Activated CD8-positive, alpha-beta memory T cell treated with anti-CD3 and anti-CD28 coated beads, Interleukin-2, amount 10 ng/mL, durations not matched to agents 7 days and 5 days (primary cell): ENCODE measurements around the gene RFTN1. TPM values are rescaled to one million over a fixed set of nuclear protein-coding genes. Genes with fewer than 3 reads are reported as not detected.

Experiments used
- ATAC-seq: fragments of 150-1000 bp; cut with Tn5 transposase; one replicate; pipeline ENCODE4 v1.10.0; 2021; ENCODE audit warnings: moderate library complexity
- CTCF ChIA-PET: fragments of 350-600 bp; sonication (Branson Sonifier 250); formaldehyde crosslinking; loops from one replicate; lab custom pipeline; 2021; ENCODE audit warnings: antibody characterized with exemption; lab: Charles Lee
- DNase-seq: peaks from one replicate; pipeline ENCODE4 v3.0.0-alpha.2; 2020
- H3K27ac Mint-ChIP-seq: one replicate; pipeline ENCODE4 v1.8.0; 2021; ENCODE audit warnings: mild to moderate bottlenecking, mixed read lengths
- H3K27me3 Mint-ChIP-seq: one replicate; pipeline ENCODE4 v1.8.0; 2021; ENCODE audit warnings: mixed read lengths
- H3K36me3 Mint-ChIP-seq: one replicate; pipeline ENCODE4 v1.8.0; 2021; ENCODE audit warnings: mild to moderate bottlenecking, mixed read lengths
- H3K4me1 Mint-ChIP-seq: one replicate; pipeline ENCODE4 v1.8.0; 2021; ENCODE audit warnings: mixed read lengths
- H3K4me3 Mint-ChIP-seq: one replicate; pipeline ENCODE4 v1.8.0; 2021; ENCODE audit warnings: mild to moderate bottlenecking, moderate library complexity, mixed read lengths
- H3K9me3 Mint-ChIP-seq: one replicate; pipeline ENCODE4 v1.8.0; 2022; ENCODE audit warnings: low read depth, mixed read lengths
- total RNA-seq, 2 experiments: library from RNA; stranded (reverse); gene quantifications; one replicate each; pipeline ENCODE4 v1.2.3, GENCODE V29; 2021

RFTN1 gene
- total RNA-seq, 2 experiments from 2014 or later, result 78.0 to 96.7 TPM

DNA sequence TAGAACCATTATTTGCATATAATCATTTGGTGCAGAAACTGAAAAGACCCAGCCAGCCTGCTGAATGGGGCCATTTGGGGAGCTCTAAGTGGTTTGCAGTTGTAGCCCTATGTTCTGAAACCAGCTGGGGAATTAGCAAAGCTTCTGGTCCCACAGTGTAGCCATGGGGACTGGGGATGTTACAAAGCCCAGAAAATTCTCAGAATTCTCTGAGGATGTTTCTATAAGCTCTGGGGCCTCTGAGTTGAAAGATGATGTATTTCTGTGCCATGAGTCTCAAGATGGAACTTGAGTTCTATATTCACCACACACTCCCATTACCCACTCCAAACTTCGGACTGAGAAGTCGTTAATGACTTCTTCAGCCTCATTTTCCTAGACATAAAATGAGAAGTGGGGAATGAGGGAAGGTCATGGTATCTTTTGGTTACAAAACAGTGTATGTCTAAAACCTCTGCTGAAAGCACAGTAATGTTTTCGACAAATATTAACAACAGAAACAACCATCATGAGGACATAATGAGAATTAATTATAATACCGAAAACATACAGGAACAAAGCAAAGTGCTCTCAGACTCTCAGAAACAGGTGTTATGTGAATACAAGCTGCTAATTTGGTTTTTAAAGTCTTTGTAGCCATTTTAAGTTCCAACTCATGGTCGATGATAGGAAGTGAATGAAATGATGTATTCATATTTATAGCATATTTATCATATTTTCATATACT is 89.4 kb downstream of the RFTN1 start:
- Mint-ChIP-seq H3K9me3 (no peaks in the 10 kb centered on the region), H3K27ac (no peak overlapping the region), H3K4me3 (no peak overlapping the region), H3K4me1 (peaks cover 6% of the 10 kb centered on the region), H3K27me3 (no peaks in the 10 kb centered on the region), H3K36me3 (peaks cover 31% of the 10 kb centered on the region)
- CTCF ChIA-PET, result interaction anchor here (0.5 kb wide), 1 partner anchor 126 kb away, joined by 3 read pairs; no protein-coding TSS in a partner anchor
- DNase-seq (no peak), ATAC-seq (no peak)

DNA sequence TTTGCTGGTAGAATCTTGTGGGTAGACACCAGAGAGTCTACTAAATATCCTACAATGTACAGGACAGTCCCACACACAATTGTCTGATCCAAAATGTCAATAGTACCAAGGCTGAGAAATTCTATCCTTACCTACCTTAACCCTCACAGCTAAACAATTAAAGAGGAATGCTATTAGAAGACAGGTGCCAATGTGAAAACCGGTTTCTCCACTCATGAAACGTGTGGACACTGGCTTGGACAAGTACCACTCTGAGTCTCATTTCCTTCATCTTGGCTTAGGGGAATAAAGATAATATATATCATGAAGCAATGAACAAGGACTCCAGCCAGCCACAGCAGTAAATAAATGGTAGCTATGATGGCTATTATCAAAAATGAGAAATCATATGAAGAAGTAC is 90.2 kb downstream of the RFTN1 start:
- H3K27me3 Mint-ChIP-seq, result no peaks in the 10 kb centered on the region
- H3K4me1 Mint-ChIP-seq, result peaks cover 7% of the 10 kb centered on the region
- DNase-seq, result no peak

GRCh38 chr3:16419640-16420241 is 93.8 kb downstream of the RFTN1 start:
- Mint-ChIP-seq H3K4me3 (no peak overlapping the region), H3K9me3 (no peaks in the 10 kb centered on the region), H3K36me3 (peaks cover 13% of the 10 kb centered on the region), H3K27ac (no peak overlapping the region), H3K4me1 (peaks cover 20% of the 10 kb centered on the region), H3K27me3 (no peaks in the 10 kb centered on the region)
- DNase-seq (no peak), ATAC-seq (no peak)
- CTCF ChIA-PET, result no interaction called here

More for the DNA sequence above, 90.2 kb downstream of the RFTN1 start:
- CTCF ChIA-PET, result interaction anchor here (0.5 kb wide), 1 partner anchor 127 kb away, joined by 3 read pairs; no protein-coding TSS in a partner anchor
- H3K4me3 Mint-ChIP-seq, result no peak overlapping the region
- H3K9me3 Mint-ChIP-seq, result no peaks in the 10 kb centered on the region
- ATAC-seq, result no peak
- H3K27ac Mint-ChIP-seq, result no peak overlapping the region
- peaks cover 28% of the 10 kb centered on the region for H3K36me3 Mint-ChIP-seq

DNA sequence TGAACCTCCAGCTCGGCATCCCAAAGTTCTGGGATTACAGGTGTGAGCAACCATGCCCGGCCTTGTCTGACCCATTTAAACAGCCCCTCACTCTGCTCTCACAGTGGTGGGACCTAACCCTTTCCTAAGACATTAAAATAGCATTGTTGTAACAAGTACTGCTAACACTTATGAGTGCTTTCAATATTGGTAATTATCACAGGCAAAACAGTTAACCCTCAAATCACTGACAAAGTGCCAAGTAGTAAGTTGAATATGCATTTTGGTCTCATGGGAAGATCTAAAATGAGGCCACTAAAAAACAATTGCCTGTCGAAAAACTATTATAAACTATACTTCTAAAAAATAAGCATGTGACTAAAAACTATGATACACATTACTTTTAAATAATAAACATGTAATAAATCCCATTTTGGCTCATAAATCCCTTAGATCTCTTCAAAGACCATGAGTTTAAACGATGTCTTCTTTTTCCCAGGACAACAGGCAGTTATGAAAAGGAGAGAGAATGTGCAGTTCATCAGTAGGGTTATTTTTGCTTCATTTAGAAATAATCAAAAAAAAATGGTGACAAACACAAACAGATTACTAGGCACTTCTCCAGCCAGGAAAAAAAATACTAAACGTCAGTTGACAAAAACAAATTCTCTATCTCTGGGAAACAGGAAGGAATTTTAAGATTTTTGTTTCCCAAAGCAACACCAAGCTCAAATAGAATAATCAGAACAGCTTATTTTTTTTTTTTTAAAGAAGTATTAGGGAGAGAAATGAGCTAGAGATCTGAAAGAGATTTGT is 95.4 kb downstream of the RFTN1 start:
- Mint-ChIP-seq H3K4me1 (peaks cover 17% of the 10 kb centered on the region), H3K9me3 (no peaks in the 10 kb centered on the region), H3K36me3 (peaks cover 25% of the 10 kb centered on the region), H3K27ac (no peak overlapping the region), H3K27me3 (no peaks in the 10 kb centered on the region), H3K4me3 (no peak overlapping the region)
- ATAC-seq (no peak), DNase-seq (no peak)
- CTCF ChIA-PET, result no interaction called here

- Mint-ChIP-seq H3K27me3 (no peaks in the 10 kb centered on the region), H3K27ac (no peak overlapping the region), H3K9me3 (no peaks in the 10 kb centered on the region), H3K36me3 (peaks cover 34% of the 10 kb centered on the region), H3K4me1 (peaks cover 25% of the 10 kb centered on the region), H3K4me3 (no peak overlapping the region)
- no peak for ATAC-seq
- no peak for DNase-seq
- CTCF ChIA-PET, result no interaction called here
Observed at GRCh38 chr3:16415911-16416476, 97.5 kb downstream of the RFTN1 start.

DNA sequence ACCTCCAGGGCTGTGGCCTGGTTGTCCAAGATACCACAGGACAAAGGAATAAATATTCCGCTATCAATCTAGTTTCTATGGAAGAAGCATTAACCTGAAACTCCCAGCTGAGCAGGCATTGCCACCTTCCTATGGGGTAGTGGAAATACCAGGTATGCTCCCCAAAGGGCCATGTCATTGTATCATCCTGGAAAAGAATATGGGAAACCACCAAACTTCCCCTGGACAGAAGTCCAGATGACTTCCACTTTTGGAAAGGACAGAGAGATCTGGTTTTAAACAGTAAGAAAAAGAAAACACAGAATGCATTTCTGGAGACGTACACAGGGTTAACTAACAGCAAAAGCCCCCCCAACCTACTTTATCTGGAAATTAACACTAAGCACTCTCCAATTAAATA is 100.2 kb downstream of the RFTN1 start:
- Mint-ChIP-seq H3K36me3 (peaks cover 38% of the 10 kb centered on the region), H3K27me3 (no peaks in the 10 kb centered on the region), H3K9me3 (no peaks in the 10 kb centered on the region), H3K27ac (no peak overlapping the region), H3K4me3 (no peak overlapping the region), H3K4me1 (peaks cover 23% of the 10 kb centered on the region)
- CTCF ChIA-PET, result no interaction called here
- DNase-seq, result no peak
- no peak for ATAC-seq

- DNase-seq, result no peak
- ATAC-seq, result no peak
- CTCF ChIA-PET, result no interaction called here
- Mint-ChIP-seq H3K9me3 (no peaks in the 10 kb centered on the region), H3K27ac (no peak overlapping the region), H3K4me3 (no peak overlapping the region), H3K36me3 (peaks cover 39% of the 10 kb centered on the region), H3K4me1 (peaks cover 26% of the 10 kb centered on the region), H3K27me3 (no peaks in the 10 kb centered on the region)
Observed at GRCh38 chr3:16412192-16412800, 101.2 kb downstream of the RFTN1 start.

DNA sequence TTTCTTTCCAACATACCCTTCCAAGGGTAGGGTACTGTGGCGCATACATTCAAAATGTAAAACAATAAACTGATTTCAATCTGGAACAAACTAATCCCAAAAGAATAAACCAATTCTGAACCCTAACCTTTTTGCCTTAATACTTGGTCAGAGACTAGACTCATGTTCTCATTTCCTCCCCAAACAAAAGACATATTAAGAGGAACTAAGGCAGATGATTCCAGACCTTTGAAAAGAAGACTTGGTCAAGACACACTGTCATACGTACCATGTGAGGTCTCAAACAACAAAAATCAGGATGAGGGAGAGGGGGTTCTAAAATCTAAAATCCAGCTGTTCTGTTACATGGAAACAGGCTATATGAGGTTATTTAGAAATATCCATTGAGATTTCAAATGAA is 102.1 kb downstream of the RFTN1 start:
- no peak overlapping the region for H3K27ac Mint-ChIP-seq
- no peak for ATAC-seq
- CTCF ChIA-PET, result no interaction called here
- no peak for DNase-seq
- peaks cover 31% of the 10 kb centered on the region for H3K4me1 Mint-ChIP-seq
- no peak overlapping the region for H3K4me3 Mint-ChIP-seq
- H3K9me3 Mint-ChIP-seq, result no peaks in the 10 kb centered on the region
- no peaks in the 10 kb centered on the region for H3K27me3 Mint-ChIP-seq
- H3K36me3 Mint-ChIP-seq, result peaks cover 39% of the 10 kb centered on the region

DNA sequence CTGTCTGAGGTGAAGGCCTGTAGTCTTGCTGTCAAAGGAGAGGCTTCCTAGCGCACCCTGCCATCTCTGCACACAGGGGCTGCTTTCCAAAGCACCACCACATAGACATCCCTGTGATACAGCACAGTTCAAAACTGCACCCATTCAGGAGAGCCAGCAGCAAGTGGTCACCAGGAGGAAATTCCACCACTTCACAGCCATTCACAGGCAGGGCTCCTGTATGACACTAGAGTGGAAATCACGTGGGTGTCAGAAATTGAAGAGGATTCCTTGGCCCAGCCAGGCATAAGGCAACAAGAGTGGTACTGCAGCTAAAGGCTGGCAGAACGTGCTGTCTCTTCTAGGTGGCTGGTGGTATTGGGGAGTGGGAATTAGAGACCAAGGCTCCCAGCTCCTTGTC is 102.8 kb downstream of the RFTN1 start:
- H3K4me1 Mint-ChIP-seq, result peaks cover 26% of the 10 kb centered on the region
- peaks cover 42% of the 10 kb centered on the region for H3K36me3 Mint-ChIP-seq
- ATAC-seq, result no peak

DNA sequence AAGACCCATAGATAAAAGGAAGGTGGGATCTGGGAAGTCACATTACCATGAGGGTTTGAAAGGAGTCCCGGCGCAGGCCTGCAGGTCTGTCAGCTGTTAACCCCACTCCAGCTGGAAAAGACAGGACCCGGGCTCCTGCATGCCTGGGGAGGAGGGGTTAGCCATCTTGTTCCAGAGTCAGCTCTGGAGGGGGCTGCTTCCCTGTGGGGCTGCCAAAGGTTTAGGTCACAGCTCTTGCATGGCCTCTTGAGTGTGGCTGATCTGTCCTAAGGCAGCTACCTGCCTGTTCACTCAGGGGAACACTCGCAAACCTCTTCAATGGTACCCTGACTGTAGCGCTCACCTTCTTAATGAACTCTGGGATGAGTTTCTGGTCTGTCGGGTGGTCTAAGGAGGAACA is 104.5 kb downstream of the RFTN1 start:
- DNase-seq (no peak), ATAC-seq (no peak)
- Mint-ChIP-seq H3K27ac (no peak overlapping the region), H3K27me3 (no peaks in the 10 kb centered on the region), H3K36me3 (peaks cover 33% of the 10 kb centered on the region), H3K4me3 (no peak overlapping the region), H3K9me3 (no peaks in the 10 kb centered on the region), H3K4me1 (peaks cover 17% of the 10 kb centered on the region)
- CTCF ChIA-PET, result no interaction called here

More for the DNA sequence above, 102.8 kb downstream of the RFTN1 start:
- Mint-ChIP-seq H3K4me3 (no peak overlapping the region), H3K27ac (no peak overlapping the region), H3K27me3 (no peaks in the 10 kb centered on the region), H3K9me3 (no peaks in the 10 kb centered on the region)
- CTCF ChIA-PET, result no interaction called here
- no peak for DNase-seq

DNA sequence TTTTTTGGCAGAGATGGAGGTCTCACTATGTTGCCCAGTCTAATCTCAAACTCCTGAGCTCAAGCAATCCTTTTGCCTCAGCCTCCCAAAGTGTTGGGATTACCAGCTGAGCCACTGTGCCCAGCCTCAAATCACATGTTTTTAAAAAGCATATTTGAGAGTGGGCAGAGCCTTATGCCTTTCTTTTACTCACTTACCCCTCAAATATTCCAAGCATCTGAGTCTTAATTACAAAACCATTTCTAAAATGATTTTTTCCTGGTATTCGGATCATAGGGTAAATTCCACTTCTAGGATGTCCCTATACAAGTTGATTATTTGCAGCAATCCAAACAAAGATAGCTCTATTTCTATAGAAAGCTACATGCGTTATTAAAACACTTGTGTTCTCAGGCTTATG is 106.1 kb downstream of the RFTN1 start:
- H3K27ac Mint-ChIP-seq, result no peak overlapping the region

DNA sequence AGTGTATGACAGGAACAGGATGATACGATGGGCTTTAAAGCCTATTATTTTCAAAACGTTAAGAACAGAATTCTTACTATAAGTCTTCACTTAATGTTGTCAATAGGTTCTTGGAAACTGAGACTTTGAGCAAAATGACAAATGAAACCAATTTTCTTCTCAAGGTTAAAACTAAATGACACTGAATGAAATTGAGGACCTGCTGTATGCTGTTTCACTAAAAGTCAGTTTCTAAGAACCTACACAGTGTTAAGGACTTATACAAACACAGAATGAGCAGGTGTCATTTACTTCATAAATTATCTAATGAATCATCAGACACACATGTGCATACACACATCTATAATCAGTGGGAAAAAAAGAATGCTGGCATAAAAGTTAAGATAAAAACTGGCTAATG is 106.9 kb downstream of the RFTN1 start:
- Mint-ChIP-seq H3K27me3 (no peaks in the 10 kb centered on the region), H3K27ac (no peak overlapping the region), H3K36me3 (peaks cover 27% of the 10 kb centered on the region), H3K9me3 (no peaks in the 10 kb centered on the region), H3K4me3 (no peak overlapping the region), H3K4me1 (peaks cover 16% of the 10 kb centered on the region)
- no peak for DNase-seq
- CTCF ChIA-PET, result no interaction called here
- ATAC-seq, result no peak

More for the DNA sequence above, 106.1 kb downstream of the RFTN1 start:
- CTCF ChIA-PET, result no interaction called here
- Mint-ChIP-seq H3K4me1 (peaks cover 13% of the 10 kb centered on the region), H3K4me3 (no peak overlapping the region), H3K9me3 (no peaks in the 10 kb centered on the region), H3K27me3 (no peaks in the 10 kb centered on the region), H3K36me3 (peaks cover 22% of the 10 kb centered on the region)
- ATAC-seq (no peak), DNase-seq (no peak)

DNA sequence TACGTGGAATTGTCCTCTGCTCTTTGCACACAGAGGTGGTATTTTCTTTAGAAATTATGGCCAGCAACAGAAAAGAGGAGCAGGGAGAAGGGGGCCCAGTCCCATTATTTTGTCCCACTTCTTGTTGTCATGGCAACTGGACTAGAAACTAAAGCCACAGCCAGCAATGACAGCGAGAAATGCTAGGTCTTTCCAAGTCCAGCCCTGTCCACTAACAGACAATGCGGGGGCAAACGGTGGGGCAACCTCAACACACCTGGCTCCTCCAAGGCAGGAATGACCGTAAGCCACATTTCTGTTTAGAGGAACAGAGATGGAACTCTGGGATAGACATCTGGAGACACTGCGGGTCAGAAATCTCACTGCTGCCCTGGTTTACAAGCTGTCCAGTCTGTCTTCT is 107.3 kb downstream of the RFTN1 start:
- ATAC-seq (no peak), DNase-seq (no peak)
- no peak overlapping the region for H3K4me3 Mint-ChIP-seq
- CTCF ChIA-PET, result no interaction called here
- no peak overlapping the region for H3K27ac Mint-ChIP-seq
- H3K36me3 Mint-ChIP-seq, result peaks cover 29% of the 10 kb centered on the region
- no peaks in the 10 kb centered on the region for H3K27me3 Mint-ChIP-seq
- peaks cover 18% of the 10 kb centered on the region for H3K4me1 Mint-ChIP-seq
- no peaks in the 10 kb centered on the region for H3K9me3 Mint-ChIP-seq
